ENCODE results near the gene ENDOG.

- TF ChIP-seq CTCF (IDR thresholded peaks at IDR 0.05) (no peak), POLR2A (IDR thresholded peaks at IDR 0.05) (no peak), EP300 (IDR thresholded peaks at IDR 0.05) (no peak)
Observed at GRCh38 chr9:128773049-128773448, 45.3 kb upstream of the ENDOG start.

Data from gastroesophageal sphincter (tissue), 3 donors.